RWPE1 (cell line): ENCODE measurements around the gene KATNAL2.
"Not testable (repeated sequence)": the region's sequence is repeated elsewhere in the genome, so short reads cannot be mapped to it uniquely, and the experiment has no call there.

ENCODE experiments used
- CTCF ChIA-PET: fragments of 350-600 bp; sonication (Branson Sonifier 250); formaldehyde crosslinking; extraction: SDS; loops from one replicate; lab custom pipeline; 2021; lab: Yijun Ruan, JAX
- POLR2A ChIA-PET: fragments of 400-600 bp; formaldehyde crosslinking; extraction: SDS; loops from one replicate; lab custom pipeline; 2020; ENCODE audit warnings: antibody characterized with exemption; ENCODE audit not compliant: low non-redundant PET; lab: Yijun Ruan, JAX
- DNase-seq: peaks from one replicate; pipeline ENCODE4 v3.0.0; 2012; ENCODE audit warnings: low spot score
- H3K27ac ChIP-seq: fragments of 450-650 bp; 2 replicates; pipeline ENCODE4 v1.5.1; 2017
- CTCF ChIP-seq: fragments of 450-650 bp; conservative IDR thresholded peaks from 2 replicates; pipeline ENCODE4 v1.5.1; 2017; ENCODE audit warnings: low read depth, mild to moderate bottlenecking

The KATNAL2 gene

GRCh38 chr18:47030887-47031286 lies 113.5 kb downstream of the KATNAL2 start:
- CTCF ChIA-PET, POLR2A ChIA-PET, DNase-seq, H3K27ac ChIP-seq: not testable (repeated sequence)

GRCh38 chr18:47032945-47033344 lies 115.5 kb downstream of the KATNAL2 start:
- H3K27ac ChIP-seq: no peak overlapping the region
- no peak for DNase-seq
- no peak for TF ChIP-seq CTCF
- ChIA-PET POLR2A (no interaction called here), CTCF (no interaction called here)

- POLR2A ChIA-PET, DNase-seq, H3K27ac ChIP-seq, CTCF ChIA-PET: not testable (repeated sequence)
Observed at GRCh38 chr18:47034591-47034990, 117.2 kb downstream of the KATNAL2 start.

- no peak for DNase-seq
- H3K27ac ChIP-seq: no peak within 1 kb of the TSS
- ChIA-PET CTCF (interaction anchor here (0.6 kb wide), 1 partner anchor 1546 kb away, joined by 4 read pairs; no protein-coding TSS in a partner anchor), POLR2A (no interaction called here)
- no peak for TF ChIP-seq CTCF
Observed at GRCh38 chr18:47035156-47035671, 117.8 kb downstream of the KATNAL2 start, which contains the start of gene ELOA2. TSS of gene ELOA2 (minus strand) at chr18:47035621. CDS start at chr18:47035264, 357 bp downstream.

GRCh38 chr18:47036298-47036874 lies 119.0 kb downstream of the KATNAL2 start:
- peak; percentile 51 for TF ChIP-seq CTCF
- POLR2A ChIA-PET: no interaction called here
- no peak overlapping the region for H3K27ac ChIP-seq
- CTCF ChIA-PET: interaction anchor here (0.7 kb wide), 1 partner anchor 33 kb away, joined by 3 read pairs; no protein-coding TSS in a partner anchor
- no peak for DNase-seq

GRCh38 chr18:47036927-47037578 lies 119.7 kb downstream of the KATNAL2 start:
- TF ChIP-seq CTCF: no peak
- ChIA-PET POLR2A (no interaction called here), CTCF (interaction anchor here (0.7 kb wide), 1 partner anchor 33 kb away, joined by 3 read pairs; no protein-coding TSS in a partner anchor)
- no peak overlapping the region for H3K27ac ChIP-seq
- no peak for DNase-seq

- no peak for DNase-seq
- ChIA-PET CTCF (no interaction called here), POLR2A (no interaction called here)
- H3K27ac ChIP-seq: no peak overlapping the region
- TF ChIP-seq CTCF: no peak
Observed at GRCh38 chr18:47040982-47041381, 123.6 kb downstream of the KATNAL2 start.
